Peyer's patch (tissue), 4 donors: ENCODE results near the gene THSD7A. TPM values are rescaled to one million over a fixed set of nuclear protein-coding genes. Genes with fewer than 3 reads are reported as not detected.

Experiments used
- DNase-seq, 3 donors: peaks; one replicate each; pipeline ENCODE4 v3.0.0-alpha.2; 2017 to 2019
- H3K27ac ChIP-seq, 4 donors: fragments of 200-600 bp; sonication (generic); one replicate each; pipeline ENCODE4 v1.5.1; 2016 to 2019
- H3K27me3 ChIP-seq, 2 donors: fragments of 200-600 bp; sonication (generic); one replicate each; pipeline ENCODE4 v1.5.1; 2019
- H3K36me3 ChIP-seq, 3 donors: fragments of 200-600 bp; sonication (generic); one replicate each; pipeline ENCODE4 v1.5.1; 2016 to 2019
- H3K4me1 ChIP-seq, 4 donors: fragments of 200-600 bp; sonication (generic); one replicate each; pipeline ENCODE4 v1.5.1; 2016 to 2019
- H3K4me3 ChIP-seq, 4 donors: fragments of 200-600 bp; sonication (generic); 1 replicate in 3 of 4; 2 replicates in 1 of 4; pipeline ENCODE4 v1.5.1; 2016 to 2019; ENCODE audit warnings: mild to moderate bottlenecking in 1 of 4
- H3K9me3 ChIP-seq, 4 donors: fragments of 200-600 bp; sonication (generic); one replicate each; pipeline ENCODE4 v1.5.1; 2016 to 2019; ENCODE audit warnings: mild to moderate bottlenecking in 1 of 4
- POLR2A ChIP-seq, 2 donors: fragments of 450-650 bp; IDR thresholded peaks; one replicate each; pipeline ENCODE4 v1.5.1; 2017; ENCODE audit warnings: antibody characterized with exemption in 2 of 2, mild to moderate bottlenecking in 2 of 2, moderate library complexity in 2 of 2
- total RNA-seq, 4 donors: library from RNA; depleted of rRNA; stranded (reverse); fragments of >200 nt; gene quantifications; one replicate each; pipeline ENCODE4 v1.1.0, GENCODE V29; 2016
- TF ChIP-seq, protein P1 (sequence below), 6 experiments: fragments of 450-650 bp in 4 of 6; fragments of 200-600 bp in 2 of 6; sonication (generic) in 1 of 6; IDR thresholded peaks; one replicate each; pipeline ENCODE4 v1.5.1; 2017 to 2019; ENCODE audit warnings: antibody characterized with exemption in 6 of 6, mild to moderate bottlenecking in 3 of 6, moderate library complexity in 1 of 6

THSD7A gene
- total RNA-seq, 4 donors from 2014 or later = 0.53 to 4.1 (median 2.1) TPM

DNA sequence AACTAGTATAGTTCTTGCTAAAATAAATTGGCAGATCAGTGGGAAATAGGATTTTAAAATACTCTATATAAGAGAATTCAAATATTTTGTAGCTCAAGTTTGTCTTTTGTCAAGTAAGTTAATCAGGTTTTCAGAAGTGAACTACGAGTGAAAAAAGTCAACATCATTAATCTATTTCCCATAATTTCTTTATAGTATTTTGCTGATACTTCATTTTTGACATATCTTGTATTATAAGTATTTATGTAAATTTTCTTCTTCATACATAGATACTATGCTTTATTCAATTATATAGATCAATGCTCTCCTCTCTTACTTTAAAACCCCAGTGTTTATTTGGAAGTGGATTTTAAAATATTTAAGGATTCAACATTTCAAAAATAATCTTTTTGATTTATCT, 360.7 kb downstream of the THSD7A start:
- DNase-seq = no peak
- TF ChIP-seq, protein P1, sequence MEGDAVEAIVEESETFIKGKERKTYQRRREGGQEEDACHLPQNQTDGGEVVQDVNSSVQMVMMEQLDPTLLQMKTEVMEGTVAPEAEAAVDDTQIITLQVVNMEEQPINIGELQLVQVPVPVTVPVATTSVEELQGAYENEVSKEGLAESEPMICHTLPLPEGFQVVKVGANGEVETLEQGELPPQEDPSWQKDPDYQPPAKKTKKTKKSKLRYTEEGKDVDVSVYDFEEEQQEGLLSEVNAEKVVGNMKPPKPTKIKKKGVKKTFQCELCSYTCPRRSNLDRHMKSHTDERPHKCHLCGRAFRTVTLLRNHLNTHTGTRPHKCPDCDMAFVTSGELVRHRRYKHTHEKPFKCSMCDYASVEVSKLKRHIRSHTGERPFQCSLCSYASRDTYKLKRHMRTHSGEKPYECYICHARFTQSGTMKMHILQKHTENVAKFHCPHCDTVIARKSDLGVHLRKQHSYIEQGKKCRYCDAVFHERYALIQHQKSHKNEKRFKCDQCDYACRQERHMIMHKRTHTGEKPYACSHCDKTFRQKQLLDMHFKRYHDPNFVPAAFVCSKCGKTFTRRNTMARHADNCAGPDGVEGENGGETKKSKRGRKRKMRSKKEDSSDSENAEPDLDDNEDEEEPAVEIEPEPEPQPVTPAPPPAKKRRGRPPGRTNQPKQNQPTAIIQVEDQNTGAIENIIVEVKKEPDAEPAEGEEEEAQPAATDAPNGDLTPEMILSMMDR (IDR thresholded peaks at IDR 0.05) = no peak
- TF ChIP-seq POLR2A (IDR thresholded peaks at IDR 0.05) = no peak
- H3K27me3 ChIP-seq = no peaks in the 10 kb centered on the region
- no peak overlapping the region for H3K27ac ChIP-seq
- H3K4me1 ChIP-seq = no peaks in the 10 kb centered on the region
- no peaks in the 10 kb centered on the region for H3K9me3 ChIP-seq
- H3K36me3 ChIP-seq = no peaks in the 10 kb centered on the region
- H3K4me3 ChIP-seq = no peak overlapping the region

DNA sequence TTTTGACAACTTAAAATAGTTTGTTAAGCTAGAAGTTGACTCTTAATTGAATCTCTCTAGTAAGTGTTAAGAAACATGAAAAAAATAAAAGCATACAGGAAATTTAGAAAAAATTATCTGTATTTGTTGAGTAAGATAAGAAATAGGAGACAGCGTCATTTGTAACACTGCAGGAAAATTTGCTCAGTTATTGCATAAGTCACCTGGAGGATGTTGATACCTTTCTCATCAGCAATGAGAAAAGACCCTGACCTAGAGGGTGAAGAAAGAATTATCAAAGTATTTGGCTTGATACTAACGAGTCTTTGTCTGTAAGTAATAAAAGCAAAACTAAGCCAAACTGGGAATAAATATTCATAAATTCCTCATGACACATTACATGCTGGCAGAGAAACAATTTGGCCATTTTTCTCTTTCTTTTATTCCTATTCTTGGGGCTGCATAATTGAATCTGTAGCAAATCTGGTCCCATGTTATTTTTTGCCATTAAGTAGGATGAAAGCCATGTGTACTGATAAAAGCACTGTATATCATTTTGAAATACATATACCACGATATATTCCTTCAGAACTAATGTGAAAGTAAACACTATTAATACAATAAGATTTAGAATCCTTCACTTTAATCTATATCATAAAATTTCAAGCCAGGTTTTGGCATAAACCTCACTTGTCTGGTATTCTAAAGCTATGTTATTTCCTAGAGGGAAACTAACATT, 362.8 kb downstream of the THSD7A start:
- H3K27ac ChIP-seq = no peak overlapping the region

DNA sequence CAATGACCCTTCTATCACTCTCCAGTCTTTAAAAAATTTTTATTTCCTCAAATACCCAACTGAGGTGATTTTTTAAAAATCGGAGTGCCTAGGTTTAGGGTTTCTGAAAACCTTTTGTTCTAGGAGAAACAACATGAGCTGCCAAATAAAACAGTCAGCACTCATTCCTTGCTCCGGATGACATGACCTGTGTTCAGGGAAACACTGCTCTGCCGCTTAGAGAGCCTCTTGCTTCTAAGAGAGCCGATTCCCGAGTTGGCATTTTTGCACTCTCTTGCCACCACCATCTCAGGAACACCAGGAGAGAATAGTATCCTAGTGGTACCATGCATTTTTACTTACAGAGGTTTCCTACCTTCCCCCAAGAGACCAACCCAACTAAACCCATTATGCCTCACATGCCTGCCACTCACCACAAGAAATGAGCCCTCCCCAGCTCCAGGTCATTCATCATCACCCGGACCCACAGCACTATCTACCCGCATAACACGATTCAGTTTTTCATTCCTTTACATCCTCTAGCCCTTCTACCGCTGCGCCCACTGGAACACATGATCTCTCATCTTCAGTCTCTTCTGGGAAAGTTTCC, 365.4 kb downstream of the THSD7A start:
- TF ChIP-seq POLR2A (IDR thresholded peaks at IDR 0.05) = no peak
- TF ChIP-seq, protein P1 (IDR thresholded peaks at IDR 0.05) = no peak
- no peaks in the 10 kb centered on the region for H3K9me3 ChIP-seq
- DNase-seq = no peak
- no peaks in the 10 kb centered on the region for H3K36me3 ChIP-seq
- no peaks in the 10 kb centered on the region for H3K27me3 ChIP-seq
- no peak overlapping the region for H3K27ac ChIP-seq
- no peaks in the 10 kb centered on the region for H3K4me1 ChIP-seq
- no peak overlapping the region for H3K4me3 ChIP-seq

More for the DNA sequence above, 362.8 kb downstream of the THSD7A start:
- H3K27me3 ChIP-seq = no peaks in the 10 kb centered on the region
- H3K9me3 ChIP-seq = no peaks in the 10 kb centered on the region
- no peak for TF ChIP-seq POLR2A (IDR thresholded peaks at IDR 0.05)
- TF ChIP-seq, protein P1 (IDR thresholded peaks at IDR 0.05) = no peak
- no peak overlapping the region for H3K4me3 ChIP-seq
- H3K36me3 ChIP-seq = no peaks in the 10 kb centered on the region
- DNase-seq = no peak
- no peaks in the 10 kb centered on the region for H3K4me1 ChIP-seq

DNA sequence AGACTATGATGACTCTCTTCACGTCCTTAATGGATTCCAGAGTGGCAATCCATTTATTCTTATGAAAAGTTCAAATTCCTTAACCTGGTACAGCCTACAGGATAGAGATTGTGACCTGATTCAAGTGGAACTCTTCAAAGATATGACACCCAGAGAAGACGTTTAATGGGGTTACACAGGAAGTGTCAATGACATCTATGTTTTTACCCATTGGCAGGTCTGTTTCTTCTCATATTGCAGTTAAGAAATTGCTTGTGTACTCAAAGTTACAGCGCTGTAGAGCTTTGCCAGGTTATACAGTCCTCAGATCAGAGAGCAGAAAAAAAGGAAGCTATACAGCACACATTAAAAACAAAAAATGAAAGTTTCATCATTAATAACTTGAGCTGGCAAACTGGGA, 367.4 kb downstream of the THSD7A start:
- no peaks in the 10 kb centered on the region for H3K4me1 ChIP-seq
- H3K27ac ChIP-seq = no peak overlapping the region
- DNase-seq = no peak
- no peaks in the 10 kb centered on the region for H3K36me3 ChIP-seq
- H3K4me3 ChIP-seq = no peak overlapping the region
- H3K9me3 ChIP-seq = no peaks in the 10 kb centered on the region
- TF ChIP-seq POLR2A (IDR thresholded peaks at IDR 0.05) = no peak
- TF ChIP-seq, protein P1 (IDR thresholded peaks at IDR 0.05) = no peak
- no peaks in the 10 kb centered on the region for H3K27me3 ChIP-seq

DNA sequence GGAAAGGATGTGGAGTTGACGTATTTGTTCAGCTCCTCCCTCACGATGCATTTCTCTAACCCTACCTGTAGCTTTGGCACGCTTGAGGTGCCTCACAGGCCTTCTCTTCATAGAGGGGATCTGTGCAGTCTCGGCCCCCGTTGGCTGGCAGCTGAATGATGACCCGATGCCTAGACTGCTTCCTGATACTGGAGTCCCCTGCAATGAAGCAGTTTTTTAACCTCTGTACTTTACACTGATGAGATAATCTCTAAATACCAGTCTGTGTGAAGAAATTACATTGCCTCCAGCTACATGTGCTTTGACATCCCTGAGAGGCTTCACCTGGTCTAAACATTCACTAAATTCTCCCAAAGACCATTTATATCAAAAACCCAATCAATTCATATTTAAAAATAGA, 370.1 kb downstream of the THSD7A start:
- Histone ChIP-seq H3K4me1 (no peaks in the 10 kb centered on the region), H3K4me3 (no peak overlapping the region), H3K27ac (no peak overlapping the region), H3K27me3 (no peaks in the 10 kb centered on the region), H3K36me3 (no peaks in the 10 kb centered on the region), H3K9me3 (no peaks in the 10 kb centered on the region)
- no peak for TF ChIP-seq POLR2A (IDR thresholded peaks at IDR 0.05)
- TF ChIP-seq, protein P1 (IDR thresholded peaks at IDR 0.05) = no peak
- DNase-seq = no peak
